Occipital lobe (tissue), 2 donors: Measurements from ENCODE around the gene CRYGC. TPM values are rescaled to one million over a fixed set of nuclear protein-coding genes. Genes with fewer than 3 reads are reported as not detected.

Source experiments
- DNase-seq: peaks from one replicate; lab custom pipeline; 2025; lab: John Stamatoyannopoulos, UW
- total RNA-seq: library from RNA; depleted of rRNA; stranded (reverse); fragments of >200 nt; gene quantifications from one replicate; pipeline ENCODE4 v1.2.3, GENCODE V29; 2014

The CRYGC gene
- total RNA-seq, 1 donor from 2014 or later = not detected

- no peak for DNase-seq
Observed at GRCh38 chr2:208097313-208097712, 32.3 kb downstream of the CRYGC start.

- DNase-seq = no peak
Observed at GRCh38 chr2:208096080-208096479, 33.5 kb downstream of the CRYGC start.

GRCh38 chr2:208093128-208093527 is 36.5 kb downstream of the CRYGC start:
- no peak for DNase-seq

- no peak for DNase-seq
Observed at GRCh38 chr2:208092093-208092832, 37.4 kb downstream of the CRYGC start.

GRCh38 chr2:208090420-208090819 is 39.2 kb downstream of the CRYGC start:
- no peak for DNase-seq

GRCh38 chr2:208086029-208086428 is 43.6 kb downstream of the CRYGC start:
- no peak for DNase-seq

- no peak for DNase-seq
Observed at GRCh38 chr2:208083807-208084206, 45.8 kb downstream of the CRYGC start.

Other genes starting within 250 kb of the CRYGC start
- gene PLEKHM3, start 104.3 kb downstream of the CRYGC start, total RNA-seq = 50.7 TPM
- 1.7 TPM for gene CRYGD, start 5.3 kb downstream of the CRYGC start, total RNA-seq
- gene CRYGB, start 16.3 kb upstream of the CRYGC start, total RNA-seq = not detected
- gene CRYGA, start 33.8 kb upstream of the CRYGC start, total RNA-seq = not detected
- gene C2orf80, start 60.2 kb upstream of the CRYGC start, total RNA-seq = 28.7 TPM
- 210 TPM for gene IDH1, start 125.2 kb upstream of the CRYGC start, total RNA-seq
- 57.1 TPM for gene PIKFYVE, start 136.4 kb upstream of the CRYGC start, total RNA-seq